ENCODE measurements around the gene COL2A1.

DNA sequence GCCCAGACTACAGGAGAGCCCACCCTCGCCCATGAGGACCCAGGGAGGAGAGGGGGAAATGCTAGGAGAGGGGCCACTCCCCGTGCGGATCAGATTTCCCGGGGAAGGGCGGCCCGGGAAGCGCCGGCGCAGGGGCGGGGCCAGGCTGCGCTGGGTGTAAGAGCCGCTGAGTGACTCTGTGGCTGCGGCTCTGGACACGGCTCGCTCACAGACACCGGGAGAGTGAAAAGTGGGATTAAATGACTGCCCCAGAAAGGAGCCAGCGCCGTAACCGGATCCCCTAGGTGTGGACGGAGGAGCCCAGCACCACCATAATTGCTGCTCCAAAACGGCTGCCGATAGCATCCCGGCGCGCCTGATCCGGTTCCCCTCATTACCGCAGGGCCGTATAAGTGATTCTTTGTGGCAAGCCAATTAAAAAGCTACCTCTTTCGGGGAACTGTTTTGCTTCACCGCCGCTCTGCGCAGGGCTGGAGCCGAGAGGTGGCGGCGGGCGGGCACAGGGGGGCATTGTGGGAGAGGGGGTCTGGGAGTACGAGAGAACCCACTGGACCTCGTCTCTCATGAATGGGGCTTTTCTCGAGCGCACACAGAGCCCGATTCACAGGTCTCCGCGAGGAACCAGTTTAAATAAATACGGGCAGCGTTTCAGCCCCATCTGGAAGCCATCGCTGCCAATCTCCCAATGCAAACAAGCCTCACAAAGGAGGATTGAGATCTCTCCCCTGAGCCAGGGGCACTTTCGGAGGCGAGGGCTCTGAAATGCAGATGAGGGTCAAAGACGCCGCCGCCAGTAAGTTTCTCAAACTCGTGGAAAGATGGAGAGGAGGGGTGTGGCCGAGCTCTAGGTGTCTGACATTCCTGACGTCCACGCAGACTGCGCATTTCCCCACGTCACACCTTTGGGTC is 2.5 kb downstream of the COL2A1 start:
- no peak for TF ChIP-seq CTCF (IDR thresholded peaks at IDR 0.05)
- TF ChIP-seq POLR2A (IDR thresholded peaks at IDR 0.05), result no peak
